Suprapubic skin (tissue), 3 donors: ENCODE data around the gene C2orf66.

Experiments
- POLR2A ChIP-seq, 2 donors: fragments of 450-650 bp; IDR thresholded peaks; one replicate each; pipeline ENCODE4 v1.6.1; 2017; ENCODE audit warnings: antibody characterized with exemption in 2 of 2, mild to moderate bottlenecking in 2 of 2, moderate library complexity in 2 of 2
- TF ChIP-seq, protein P1 (sequence below), 2 donors: fragments of 200-600 bp in 1 of 2; fragments of 450-650 bp in 1 of 2; sonication (generic) in 1 of 2; IDR thresholded peaks; one replicate each; pipeline ENCODE4 v1.5.1; 2016 to 2019; ENCODE audit warnings: antibody characterized with exemption in 2 of 2, mild to moderate bottlenecking in 1 of 2, moderate library complexity in 1 of 2

- TF ChIP-seq, protein P1, sequence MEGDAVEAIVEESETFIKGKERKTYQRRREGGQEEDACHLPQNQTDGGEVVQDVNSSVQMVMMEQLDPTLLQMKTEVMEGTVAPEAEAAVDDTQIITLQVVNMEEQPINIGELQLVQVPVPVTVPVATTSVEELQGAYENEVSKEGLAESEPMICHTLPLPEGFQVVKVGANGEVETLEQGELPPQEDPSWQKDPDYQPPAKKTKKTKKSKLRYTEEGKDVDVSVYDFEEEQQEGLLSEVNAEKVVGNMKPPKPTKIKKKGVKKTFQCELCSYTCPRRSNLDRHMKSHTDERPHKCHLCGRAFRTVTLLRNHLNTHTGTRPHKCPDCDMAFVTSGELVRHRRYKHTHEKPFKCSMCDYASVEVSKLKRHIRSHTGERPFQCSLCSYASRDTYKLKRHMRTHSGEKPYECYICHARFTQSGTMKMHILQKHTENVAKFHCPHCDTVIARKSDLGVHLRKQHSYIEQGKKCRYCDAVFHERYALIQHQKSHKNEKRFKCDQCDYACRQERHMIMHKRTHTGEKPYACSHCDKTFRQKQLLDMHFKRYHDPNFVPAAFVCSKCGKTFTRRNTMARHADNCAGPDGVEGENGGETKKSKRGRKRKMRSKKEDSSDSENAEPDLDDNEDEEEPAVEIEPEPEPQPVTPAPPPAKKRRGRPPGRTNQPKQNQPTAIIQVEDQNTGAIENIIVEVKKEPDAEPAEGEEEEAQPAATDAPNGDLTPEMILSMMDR (IDR thresholded peaks at IDR 0.05), result no peak
- no peak for TF ChIP-seq POLR2A (IDR thresholded peaks at IDR 0.05)
Observed at GRCh38 chr2:196783431-196784094, 25.6 kb downstream of the C2orf66 start.
